Kidney tubule cell (primary cell): ENCODE results near the gene TMEM273.

Source experiments
- DNase-seq: peaks from one replicate; pipeline ENCODE4 v3.0.0-alpha.2; 2018; ENCODE audit warnings: low spot score

The TMEM273 gene

GRCh38 chr10:49176310-49177268 lies 11.6 kb downstream of the TMEM273 start:
- DNase-seq, result no peak

GRCh38 chr10:49175587-49176309 lies 12.4 kb downstream of the TMEM273 start:
- peak; percentile 17 for DNase-seq

GRCh38 chr10:49174926-49175500 lies 13.2 kb downstream of the TMEM273 start:
- DNase-seq, result peak; percentile 33

GRCh38 chr10:49174261-49174925 lies 13.8 kb downstream of the TMEM273 start:
- DNase-seq, result no peak

GRCh38 chr10:49173853-49174252 lies 14.3 kb downstream of the TMEM273 start:
- no peak for DNase-seq

GRCh38 chr10:49173201-49173772 lies 14.9 kb downstream of the TMEM273 start:
- DNase-seq, result no peak

GRCh38 chr10:49172777-49173132 lies 15.4 kb downstream of the TMEM273 start:
- DNase-seq, result no peak

- no peak for DNase-seq
Measured at GRCh38 chr10:49172061-49172776, 16.0 kb downstream of the TMEM273 start.

- no peak for DNase-seq
Measured at GRCh38 chr10:49171326-49172060, 16.7 kb downstream of the TMEM273 start.

GRCh38 chr10:49170632-49171325 lies 17.4 kb downstream of the TMEM273 start:
- no peak for DNase-seq

GRCh38 chr10:49169776-49170175 lies 18.4 kb downstream of the TMEM273 start:
- no peak for DNase-seq

GRCh38 chr10:49168831-49169500 lies 19.2 kb downstream of the TMEM273 start:
- DNase-seq, result no peak

GRCh38 chr10:49168171-49168540 lies 20.0 kb downstream of the TMEM273 start:
- DNase-seq, result peak; percentile 19

- DNase-seq, result no peak
Measured at GRCh38 chr10:49167425-49168170, 20.6 kb downstream of the TMEM273 start.

GRCh38 chr10:49166484-49167400 lies 21.4 kb downstream of the TMEM273 start:
- DNase-seq, result no peak

- DNase-seq, result no peak
Measured at GRCh38 chr10:49165821-49166483, 22.2 kb downstream of the TMEM273 start.

- DNase-seq, result no peak
Measured at GRCh38 chr10:49165259-49165658, 22.9 kb downstream of the TMEM273 start.
